GM21390 (cell line): Measurements from ENCODE around the gene SHKBP1.
"Not testable (repeated sequence)": the region's sequence is repeated elsewhere in the genome, so short reads cannot be mapped to it uniquely, and the experiment has no call there.

Source experiments
- ATAC-seq: cut with Tn5 transposase; IDR thresholded peaks from one replicate; pipeline ENCODE4 v1.9.1; 2021; ENCODE audit not compliant: unreplicated experiment

SHKBP1 gene, protein sequence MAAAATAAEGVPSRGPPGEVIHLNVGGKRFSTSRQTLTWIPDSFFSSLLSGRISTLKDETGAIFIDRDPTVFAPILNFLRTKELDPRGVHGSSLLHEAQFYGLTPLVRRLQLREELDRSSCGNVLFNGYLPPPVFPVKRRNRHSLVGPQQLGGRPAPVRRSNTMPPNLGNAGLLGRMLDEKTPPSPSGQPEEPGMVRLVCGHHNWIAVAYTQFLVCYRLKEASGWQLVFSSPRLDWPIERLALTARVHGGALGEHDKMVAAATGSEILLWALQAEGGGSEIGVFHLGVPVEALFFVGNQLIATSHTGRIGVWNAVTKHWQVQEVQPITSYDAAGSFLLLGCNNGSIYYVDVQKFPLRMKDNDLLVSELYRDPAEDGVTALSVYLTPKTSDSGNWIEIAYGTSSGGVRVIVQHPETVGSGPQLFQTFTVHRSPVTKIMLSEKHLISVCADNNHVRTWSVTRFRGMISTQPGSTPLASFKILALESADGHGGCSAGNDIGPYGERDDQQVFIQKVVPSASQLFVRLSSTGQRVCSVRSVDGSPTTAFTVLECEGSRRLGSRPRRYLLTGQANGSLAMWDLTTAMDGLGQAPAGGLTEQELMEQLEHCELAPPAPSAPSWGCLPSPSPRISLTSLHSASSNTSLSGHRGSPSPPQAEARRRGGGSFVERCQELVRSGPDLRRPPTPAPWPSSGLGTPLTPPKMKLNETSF

DNA sequence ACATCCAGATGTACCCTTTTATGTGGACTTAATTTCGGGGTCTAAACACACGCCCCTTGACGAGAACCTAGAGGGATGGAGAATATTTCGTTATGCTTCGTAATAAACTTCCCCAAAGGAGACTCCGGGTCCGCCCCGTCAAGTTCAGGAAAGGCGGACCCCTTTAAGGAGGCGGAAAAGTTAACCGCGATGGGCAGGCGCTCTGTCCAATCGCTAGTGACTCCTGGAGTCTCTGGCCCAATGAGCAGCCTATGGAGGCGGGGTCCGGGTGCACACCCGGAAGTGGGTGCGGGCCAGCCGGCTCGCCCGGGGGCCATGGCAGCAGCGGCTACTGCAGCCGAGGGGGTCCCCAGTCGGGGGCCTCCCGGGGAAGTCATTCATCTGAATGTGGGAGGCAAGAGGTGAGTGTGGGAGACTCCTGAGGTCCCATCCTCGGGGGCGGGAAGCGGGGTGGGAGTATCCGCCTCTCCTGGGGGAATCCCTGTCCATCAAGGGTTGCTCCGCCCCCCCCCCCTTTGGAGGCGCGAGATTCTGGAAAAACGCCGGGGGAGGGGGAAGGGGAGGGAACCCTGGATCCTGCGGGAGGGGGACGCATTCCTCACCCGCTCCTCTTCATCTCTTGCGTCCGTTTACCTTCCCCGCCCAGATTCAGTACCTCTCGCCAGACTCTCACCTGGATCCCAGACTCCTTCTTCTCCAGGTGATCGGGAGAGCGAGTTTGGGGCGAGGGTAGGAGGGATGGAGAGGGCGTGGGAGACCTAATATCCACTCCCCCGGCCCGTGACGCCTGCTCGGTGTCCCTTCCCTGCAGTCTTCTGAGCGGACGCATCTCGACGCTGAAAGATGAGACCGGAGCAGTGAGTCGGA, at the start of gene SHKBP1:
SHKBP1 (plus strand) TSS at position 289 of the 867 bp plus-strand sequence; CDS start at position 316, 27 bp downstream.
- peak; percentile 92 for ATAC-seq

DNA sequence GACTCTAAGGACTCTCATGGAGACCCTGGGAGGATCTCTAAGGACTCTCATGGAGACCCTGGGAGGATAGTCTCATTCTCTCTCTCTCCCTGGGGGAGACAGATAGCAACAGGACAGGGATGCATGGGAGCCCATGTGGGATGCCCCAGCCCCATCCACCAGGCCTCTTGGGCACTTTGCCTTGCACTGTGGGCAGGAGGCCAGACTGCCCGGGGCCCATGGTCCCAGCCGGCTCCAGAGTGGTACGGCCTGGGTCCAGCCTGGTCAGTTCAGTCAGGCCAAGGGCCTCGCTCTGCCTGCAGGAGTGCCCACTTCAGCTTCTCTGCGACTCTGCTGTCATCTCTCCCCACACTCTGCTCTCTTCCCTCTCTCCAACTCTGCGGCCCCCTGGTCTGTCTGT, 48.6 kb upstream of the SHKBP1 start:
- ATAC-seq, result no peak

DNA sequence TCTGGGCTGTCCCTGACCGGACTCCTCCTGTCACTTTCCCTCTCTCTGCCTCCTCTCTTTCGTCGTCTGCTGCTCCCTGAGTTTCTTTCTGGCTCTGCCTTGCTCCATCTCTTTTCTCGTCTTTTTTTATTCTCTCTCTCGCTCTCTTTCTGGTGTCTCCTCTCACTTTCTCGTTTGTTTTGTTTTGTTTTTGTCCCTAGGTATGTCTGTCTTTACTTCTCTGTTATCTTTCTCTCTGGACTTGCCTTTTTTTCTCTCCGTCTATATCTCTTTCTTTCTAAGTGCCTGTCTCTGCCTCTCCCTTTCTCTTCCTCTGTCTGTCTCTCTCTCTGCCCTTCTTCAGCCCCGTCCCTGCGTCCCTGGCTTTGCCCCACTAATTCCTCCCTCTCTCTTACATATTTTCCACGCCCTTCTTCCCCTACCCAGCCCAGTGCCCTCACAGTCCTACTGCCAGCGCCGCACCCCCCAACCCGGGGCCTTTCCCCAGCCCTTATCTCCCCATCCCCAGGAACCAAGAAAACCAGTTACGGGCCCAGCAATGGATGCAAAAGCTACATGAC, 48.1 kb upstream of the SHKBP1 start:
- ATAC-seq, result no peak

DNA sequence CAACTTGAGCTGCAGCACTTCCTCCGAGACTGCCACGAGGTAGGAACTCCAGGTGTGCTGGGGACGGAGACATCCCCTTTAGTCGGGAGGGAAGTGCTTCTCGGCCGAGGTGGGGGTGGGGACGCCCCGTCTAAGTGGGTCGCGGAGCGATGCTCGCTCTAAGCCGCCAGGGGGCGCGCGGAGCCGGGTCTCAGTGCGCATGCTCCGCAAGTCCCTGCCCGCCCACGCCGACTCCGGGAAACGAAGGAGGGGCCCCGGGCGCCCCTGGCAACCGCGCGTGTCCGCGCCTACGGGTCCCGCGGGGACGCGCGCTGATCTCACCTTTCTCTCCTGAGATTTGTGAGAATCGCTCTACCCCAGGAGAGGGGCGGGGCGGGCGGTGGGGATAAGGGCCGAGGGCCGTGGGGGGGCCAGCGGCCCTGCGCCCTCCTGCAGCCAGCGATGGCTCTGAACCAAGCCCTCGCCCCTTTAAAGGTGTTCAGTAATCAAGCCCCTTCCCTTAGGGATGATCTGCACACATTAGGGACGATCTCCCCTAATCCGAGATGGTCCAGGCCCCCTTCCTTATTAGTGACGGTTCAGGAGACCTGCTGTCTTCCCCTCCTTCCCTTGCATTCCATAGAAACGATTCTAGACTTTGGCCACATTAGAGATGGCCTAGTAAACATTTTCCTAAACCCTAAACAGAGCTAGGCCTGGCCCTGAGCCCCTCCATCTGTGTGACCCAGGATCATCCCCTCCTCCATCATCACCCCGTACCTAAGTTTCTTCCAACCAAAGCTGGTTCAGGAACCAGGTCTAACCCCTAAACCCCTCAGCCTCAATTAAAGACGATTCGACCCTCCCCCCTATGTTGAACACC, 47.3 kb upstream of the SHKBP1 start:
- ATAC-seq, result no peak

DNA sequence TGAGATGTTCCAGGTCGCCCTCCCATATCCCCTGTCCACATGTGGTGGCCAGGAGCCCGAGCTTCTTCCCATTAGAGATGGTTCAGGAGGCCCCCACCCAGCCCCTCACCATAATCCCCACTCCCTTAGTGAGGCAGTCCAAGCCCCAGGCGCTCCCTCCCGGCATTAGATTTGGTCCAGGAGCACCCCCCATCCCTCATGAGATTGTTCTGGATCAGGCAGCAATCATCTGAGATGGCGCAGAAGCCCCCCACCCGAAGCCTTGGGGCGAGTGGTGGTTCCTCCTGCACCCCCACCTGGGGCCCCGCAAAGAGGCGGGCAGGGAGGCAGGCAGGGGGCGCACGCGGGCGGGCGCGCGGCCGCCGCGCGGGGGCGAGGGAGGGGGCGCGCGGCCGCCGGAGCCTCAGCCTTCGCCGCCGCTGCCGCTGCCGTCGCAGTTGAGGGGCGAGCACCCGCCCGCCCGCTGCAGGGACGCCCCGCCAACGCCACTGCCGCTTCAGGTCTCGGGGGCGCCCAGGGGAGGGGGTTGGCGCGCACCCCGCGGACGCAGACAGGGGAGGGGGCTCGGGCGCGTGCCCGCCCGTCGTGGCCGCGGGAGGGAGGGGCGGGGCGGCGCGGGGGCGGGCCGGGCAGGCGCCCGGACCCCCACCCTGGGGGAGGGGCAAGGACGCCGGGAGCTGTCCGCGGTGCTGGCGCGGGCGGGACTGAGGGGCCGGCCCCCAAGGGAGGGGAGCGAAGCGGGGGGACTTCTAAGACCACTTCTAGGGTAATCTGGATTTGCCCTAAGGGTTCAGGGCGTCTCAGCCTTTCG, 46.4 kb upstream of the SHKBP1 start:
- ATAC-seq, result no peak

DNA sequence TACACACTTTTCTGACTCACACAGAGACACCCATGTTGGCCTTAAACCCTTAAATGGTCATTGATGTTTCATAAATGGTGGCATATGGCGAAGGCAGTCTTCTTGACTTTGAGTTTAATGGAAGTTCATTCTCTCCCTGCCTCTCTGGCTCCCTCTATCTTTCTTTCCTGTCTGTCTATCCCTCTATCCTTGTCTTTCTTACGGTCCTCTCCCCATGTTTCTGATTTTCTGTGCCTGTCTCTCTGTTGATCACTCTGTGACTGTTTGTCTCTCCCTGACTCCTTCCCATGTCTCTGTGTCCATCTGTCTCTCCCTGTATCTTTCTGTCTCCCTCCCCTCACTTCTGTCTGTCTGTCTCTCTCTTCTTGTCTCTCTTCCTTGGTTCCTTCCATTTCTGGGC, 43.2 kb upstream of the SHKBP1 start:
- no peak for ATAC-seq

DNA sequence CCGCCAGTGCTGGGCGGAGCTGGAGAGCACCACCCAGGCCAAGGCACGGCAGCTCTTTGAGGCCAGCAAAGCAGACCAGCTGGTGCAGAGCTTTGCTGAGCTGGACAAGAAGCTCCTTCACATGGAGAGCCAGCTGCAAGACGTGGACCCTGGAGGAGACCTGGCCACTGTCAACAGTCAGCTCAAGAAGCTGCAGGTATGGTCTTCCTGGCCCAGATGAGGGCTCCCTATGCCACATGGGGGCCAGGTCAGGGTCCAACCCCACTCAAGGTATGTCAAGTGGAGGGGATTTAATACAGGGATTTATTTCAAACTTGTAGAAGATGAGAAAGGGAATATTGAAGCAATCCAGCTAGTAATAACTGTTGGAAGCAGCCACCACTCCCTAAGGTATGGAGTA, 42.5 kb upstream of the SHKBP1 start:
- no peak for ATAC-seq

DNA sequence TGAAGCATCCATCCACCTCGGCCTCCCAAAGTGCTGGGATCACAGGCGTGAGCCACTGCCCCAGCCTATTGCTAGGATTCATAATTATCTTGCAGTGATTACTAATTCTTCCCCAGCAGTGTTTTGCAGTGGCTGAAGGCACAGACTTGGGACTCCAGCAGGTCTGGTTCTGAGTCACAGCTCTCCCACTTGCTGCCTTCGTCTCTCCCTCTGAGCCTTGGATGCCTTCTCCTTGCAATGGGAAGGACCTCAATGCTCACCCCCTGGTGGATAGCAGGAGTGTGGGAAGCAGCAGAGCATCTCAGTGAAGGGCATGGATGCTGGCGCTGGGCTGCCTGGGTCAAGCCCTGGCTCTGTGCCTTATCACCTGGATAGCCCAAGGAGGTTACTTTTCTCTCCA, 37.6 kb upstream of the SHKBP1 start:
- no peak for ATAC-seq

DNA sequence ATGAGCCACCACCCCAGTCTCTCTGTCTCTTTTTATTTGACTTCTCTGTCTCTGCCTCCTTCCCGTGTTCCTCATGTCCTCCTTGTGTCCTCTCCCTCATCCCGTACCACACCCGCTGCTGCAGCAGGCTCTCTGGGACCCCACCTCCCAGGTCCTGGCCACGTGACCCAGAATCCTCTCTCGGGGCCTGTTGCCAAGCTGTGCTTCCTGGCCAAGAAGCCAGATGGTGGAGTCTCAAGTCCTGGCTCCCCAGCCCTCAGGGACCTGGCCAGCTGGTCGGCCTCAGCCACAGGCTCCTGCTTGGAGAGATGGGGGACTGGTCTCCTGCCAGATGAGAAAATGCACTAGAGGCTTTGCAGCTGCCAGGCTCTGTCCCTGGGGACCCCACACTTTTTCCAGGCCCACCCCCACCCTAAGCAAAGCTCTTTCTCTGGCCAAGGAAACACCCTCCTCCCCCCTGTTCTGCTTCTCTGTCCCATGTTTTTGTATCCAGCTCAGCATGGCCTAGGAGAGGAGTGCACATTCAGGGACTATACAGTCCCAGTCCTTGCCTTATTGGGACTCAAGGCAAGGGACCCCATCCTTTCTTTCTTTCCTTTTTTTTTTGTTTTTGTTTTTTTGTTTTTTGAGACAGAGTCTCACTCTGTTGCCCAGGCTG, 34.3 kb upstream of the SHKBP1 start:
- ATAC-seq, result no peak

DNA sequence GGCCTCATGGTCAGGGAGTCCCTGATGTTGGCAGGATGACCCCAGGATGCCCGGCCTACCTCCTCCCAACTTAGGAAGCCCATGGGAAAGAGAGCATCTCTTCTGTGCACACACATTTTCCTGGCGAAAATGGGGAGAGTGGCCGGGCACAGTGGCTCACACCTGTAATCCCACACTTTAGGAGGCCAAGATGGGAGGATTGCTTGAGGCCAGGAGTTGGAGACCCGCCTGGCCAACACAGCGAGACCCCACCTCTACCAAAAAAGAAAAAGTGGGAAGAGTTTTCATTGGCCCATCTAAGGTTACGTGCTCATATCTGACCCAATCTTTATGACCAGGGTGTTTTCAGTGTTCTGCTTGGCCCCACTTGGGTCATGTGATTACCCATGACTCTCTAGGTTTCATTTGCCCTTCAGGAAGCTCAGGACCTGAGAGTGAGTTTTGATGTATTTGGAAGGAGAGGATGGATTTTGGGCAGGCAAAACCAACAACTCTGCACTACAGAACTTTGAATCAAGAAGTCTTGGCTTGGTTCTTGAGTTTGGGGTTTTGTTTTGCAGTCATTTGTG, 33.6 kb upstream of the SHKBP1 start:
- no peak for ATAC-seq

DNA sequence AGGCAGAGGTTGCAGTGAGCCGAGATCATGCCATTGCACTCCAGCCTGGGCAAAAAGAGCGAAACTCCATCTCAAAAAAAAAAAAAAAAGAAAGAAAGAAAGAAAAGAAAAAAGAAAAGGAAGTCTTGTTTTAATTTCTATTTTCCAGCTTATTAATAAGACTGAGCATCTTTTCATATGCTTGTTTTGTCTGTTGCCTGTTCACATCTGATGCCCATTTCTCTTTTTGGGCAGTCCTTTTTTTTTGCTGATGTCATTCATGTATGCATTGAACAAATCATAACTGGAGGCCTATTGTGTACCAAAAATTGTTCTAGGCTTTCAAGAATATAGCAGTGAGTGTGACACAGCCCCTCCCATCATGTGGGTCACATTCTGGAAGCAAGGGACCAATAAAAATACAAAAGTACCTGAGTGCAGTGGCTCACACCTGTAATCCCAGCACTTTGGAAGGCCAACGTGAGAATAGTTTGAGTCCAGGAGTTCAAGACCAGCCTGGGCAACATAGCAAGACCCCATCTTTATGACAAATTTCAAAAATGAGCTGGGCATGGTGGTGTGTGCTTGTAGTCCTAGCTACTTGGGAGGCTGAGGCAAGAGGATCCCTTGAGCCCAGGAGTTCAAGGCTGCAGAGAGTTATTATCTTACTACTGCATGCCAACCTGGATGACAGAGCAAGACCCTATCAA, 30.4 kb upstream of the SHKBP1 start:
- ATAC-seq, result not testable (repeated sequence)

DNA sequence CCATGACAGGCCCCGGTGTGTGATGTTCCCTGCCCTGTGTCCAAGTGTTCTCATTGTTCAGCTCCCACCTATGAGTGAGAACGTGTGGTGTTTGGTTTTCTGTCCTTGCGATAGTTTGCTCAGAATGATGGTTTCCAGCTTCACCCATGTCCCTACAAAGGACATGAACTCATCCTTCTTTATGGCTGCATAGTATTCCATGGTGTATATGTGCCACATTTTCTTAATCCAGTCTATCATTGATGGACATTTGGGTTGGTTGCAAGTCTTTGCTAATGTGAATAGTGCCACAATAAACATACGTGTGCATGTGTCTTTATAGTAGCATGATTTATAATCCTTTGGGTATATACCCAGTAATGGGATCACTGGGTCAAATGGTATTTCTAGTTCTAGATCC, 29.5 kb upstream of the SHKBP1 start:
- ATAC-seq, result not testable (repeated sequence)

DNA sequence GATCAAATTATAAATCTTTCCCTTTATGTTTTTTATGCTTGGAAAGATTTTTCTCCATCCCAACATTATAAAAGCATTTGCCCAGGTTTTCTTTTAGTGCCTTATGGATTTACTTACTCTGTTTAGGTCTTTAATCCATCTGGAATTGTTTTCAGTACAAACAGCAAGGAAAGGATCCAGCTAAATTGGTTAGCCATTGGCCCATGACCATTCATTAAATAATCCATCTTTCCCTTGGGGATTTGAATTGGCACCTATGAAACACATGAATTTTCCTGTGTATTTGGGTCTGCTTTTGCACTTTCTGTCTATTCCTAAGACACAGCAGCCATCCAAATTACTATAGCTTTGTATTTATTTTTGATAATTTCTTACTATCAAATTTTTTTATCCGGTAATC, 28.8 kb upstream of the SHKBP1 start:
- no peak for ATAC-seq

DNA sequence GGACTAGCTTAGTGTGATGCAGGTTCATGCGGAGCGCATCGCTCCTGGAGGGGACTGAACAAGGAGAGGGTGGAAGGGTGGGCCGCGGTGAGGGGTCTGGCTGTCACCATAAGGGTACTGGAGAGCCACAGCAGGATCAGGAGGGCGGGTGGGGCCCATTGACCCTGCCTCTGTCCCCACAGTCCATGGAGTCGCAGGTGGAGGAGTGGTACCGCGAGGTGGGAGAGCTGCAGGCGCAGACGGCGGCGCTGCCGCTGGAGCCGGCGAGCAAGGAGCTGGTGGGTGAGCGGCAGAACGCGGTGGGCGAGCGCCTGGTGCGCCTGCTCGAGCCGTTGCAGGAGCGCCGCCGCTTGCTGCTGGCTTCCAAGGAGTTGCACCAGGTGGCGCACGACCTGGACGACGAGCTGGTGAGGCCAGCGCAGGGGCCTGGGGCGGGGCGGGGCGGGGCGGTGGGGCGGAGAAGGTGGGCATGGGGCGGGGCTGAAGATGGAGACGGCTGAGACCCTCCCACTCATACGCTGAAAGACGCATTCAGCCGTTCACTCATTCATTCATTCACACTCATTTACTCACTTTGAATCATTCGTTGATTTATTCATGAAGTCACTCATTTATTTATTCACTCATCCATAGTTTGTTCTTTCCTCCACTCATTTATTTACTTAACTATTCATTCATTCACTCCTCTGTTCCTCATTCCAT, 27.5 kb upstream of the SHKBP1 start:
- no peak for ATAC-seq

DNA sequence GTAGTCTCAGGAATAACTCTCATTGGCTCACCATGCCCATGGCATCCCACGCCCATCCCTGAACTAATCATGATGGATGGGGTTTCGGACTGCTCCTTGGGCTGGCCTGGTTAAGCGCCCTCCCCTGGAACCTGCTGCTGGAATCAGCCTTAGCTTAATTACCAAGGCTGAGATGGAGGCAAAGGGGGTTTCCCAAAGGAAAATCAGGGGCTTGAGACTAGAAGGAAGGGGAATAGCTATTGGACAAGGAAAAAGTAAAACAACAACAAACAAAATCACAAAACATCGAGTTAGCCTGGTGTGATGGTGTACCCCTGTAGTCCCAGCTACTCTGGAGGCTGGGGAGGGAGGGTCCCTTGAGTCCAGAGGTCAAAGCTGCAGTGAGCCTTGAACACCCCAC, 25.7 kb upstream of the SHKBP1 start:
- no peak for ATAC-seq

DNA sequence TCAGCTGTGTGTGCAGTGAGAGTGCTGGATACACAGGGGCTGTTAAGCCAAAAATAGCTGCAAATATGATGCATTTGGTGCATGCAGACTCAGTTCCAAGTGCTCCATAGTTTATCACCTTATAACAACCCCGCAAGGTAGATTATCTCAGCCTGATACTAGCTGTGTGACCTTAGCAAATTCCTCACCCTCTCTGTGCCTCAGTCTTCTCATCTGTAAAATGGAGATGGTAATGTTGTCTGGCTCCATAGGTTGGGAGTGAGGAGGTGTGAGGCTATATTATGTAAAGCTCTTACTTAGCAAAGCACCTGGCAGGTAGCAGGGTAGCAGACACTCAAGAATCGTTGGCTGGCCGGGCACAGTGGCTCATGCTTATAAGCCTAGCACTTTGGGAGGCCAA, 23.8 kb upstream of the SHKBP1 start:
- no peak for ATAC-seq
